Measurements from ENCODE around the gene AGAP1. TPM values are rescaled to one million over a fixed set of nuclear protein-coding genes. Genes with fewer than 3 reads are reported as not detected.

Gene AGAP1
- total RNA-seq, 1 donor: 18.5 TPM

- Histone ChIP-seq H3K36me3 (ENCODE audit: insufficient read depth, low read length) (no peaks in the 10 kb centered on the region), H3K79me2 (ENCODE audit: insufficient read depth, low read length) (no peaks in the 10 kb centered on the region), H3K9me3 (ENCODE audit: low read depth, low read length) (no peaks in the 10 kb centered on the region), H3K4me3 (ENCODE audit: insufficient read depth, low read length) (no peak overlapping the region), H4K20me1 (ENCODE audit: insufficient read depth, low read length) (peaks cover 4% of the 10 kb centered on the region), H3K4me2 (ENCODE audit: insufficient read depth, low read length) (no peak overlapping the region), H3K4me1 (ENCODE audit: insufficient read depth, low read length) (no peaks in the 10 kb centered on the region), H3K27me3 (ENCODE audit: insufficient read depth, low read length) (no peaks in the 10 kb centered on the region), H3K27ac (ENCODE audit: low read depth, low read length) (no peak overlapping the region), H2AFZ (ENCODE audit: low read length) (no peak overlapping the region)
- DNase-seq (ENCODE audit: insufficient read length, low spot score, missing footprints): no peak
- no peak for TF ChIP-seq CTCF (IDR thresholded peaks at IDR 0.05; ENCODE audit: extremely low read depth, low read depth, low read length)
Observed at GRCh38 chr2:235992024-235992423, 498.2 kb downstream of the AGAP1 start.

DNA sequence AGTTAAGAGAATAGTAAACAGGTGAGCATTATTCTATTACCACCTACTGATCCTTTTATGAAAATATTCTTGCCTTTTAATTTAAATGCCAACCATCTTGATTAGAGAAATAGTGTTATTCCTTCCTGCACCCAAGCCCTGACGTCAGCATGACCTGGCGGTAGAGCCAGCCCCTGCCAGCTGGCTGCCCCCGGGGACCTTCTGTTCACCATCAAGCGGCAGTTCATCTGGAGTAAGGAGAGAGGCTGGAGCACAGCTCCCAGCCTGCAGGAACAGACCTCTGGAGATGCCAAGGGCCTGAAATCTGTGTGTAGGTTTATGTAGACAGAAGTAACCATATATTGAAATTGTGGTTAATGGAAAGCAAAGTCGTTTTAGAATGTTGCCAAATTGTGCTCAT, 502.6 kb downstream of the AGAP1 start:
- no peak for DNase-seq (ENCODE audit: insufficient read length, low spot score, missing footprints)
- Histone ChIP-seq H3K4me2 (ENCODE audit: insufficient read depth, low read length) (no peak overlapping the region), H3K27me3 (ENCODE audit: insufficient read depth, low read length) (no peaks in the 10 kb centered on the region), H3K79me2 (ENCODE audit: insufficient read depth, low read length) (peaks cover 2% of the 10 kb centered on the region), H3K4me1 (ENCODE audit: insufficient read depth, low read length) (no peaks in the 10 kb centered on the region), H4K20me1 (ENCODE audit: insufficient read depth, low read length) (no peaks in the 10 kb centered on the region), H2AFZ (ENCODE audit: low read length) (no peak overlapping the region), H3K9me3 (ENCODE audit: low read depth, low read length) (no peaks in the 10 kb centered on the region), H3K27ac (ENCODE audit: low read depth, low read length) (no peak overlapping the region), H3K36me3 (ENCODE audit: insufficient read depth, low read length) (no peaks in the 10 kb centered on the region), H3K4me3 (ENCODE audit: insufficient read depth, low read length) (no peak overlapping the region)
- no peak for TF ChIP-seq CTCF (IDR thresholded peaks at IDR 0.05; ENCODE audit: extremely low read depth, low read depth, low read length)

DNA sequence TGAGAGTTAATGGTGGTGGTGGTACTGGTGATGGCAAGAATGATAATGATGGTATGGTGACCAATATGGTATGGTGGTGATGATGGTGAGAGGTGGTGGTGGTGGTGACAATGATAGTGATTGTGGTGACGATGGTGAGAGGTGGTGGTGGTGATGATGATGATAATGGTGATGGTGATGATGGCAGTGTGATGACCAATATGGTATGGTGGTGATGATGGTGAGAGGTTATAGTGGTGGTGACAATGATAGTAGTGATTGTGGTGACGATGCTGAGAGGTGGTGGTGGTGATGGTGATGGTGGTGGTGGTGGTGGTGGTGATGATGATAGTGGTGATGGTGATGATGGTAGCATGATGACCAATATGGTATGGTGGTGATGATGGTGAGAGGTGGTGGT, 505.2 kb downstream of the AGAP1 start:
- H3K4me3 ChIP-seq (ENCODE audit: insufficient read depth, low read length): no peak overlapping the region
- no peaks in the 10 kb centered on the region for H3K27me3 ChIP-seq (ENCODE audit: insufficient read depth, low read length)
- no peaks in the 10 kb centered on the region for H4K20me1 ChIP-seq (ENCODE audit: insufficient read depth, low read length)
- no peaks in the 10 kb centered on the region for H3K4me1 ChIP-seq (ENCODE audit: insufficient read depth, low read length)
- TF ChIP-seq CTCF (IDR thresholded peaks at IDR 0.05; ENCODE audit: extremely low read depth, low read depth, low read length): no peak
- DNase-seq (ENCODE audit: insufficient read length, low spot score, missing footprints): no peak
- no peak overlapping the region for H3K4me2 ChIP-seq (ENCODE audit: insufficient read depth, low read length)
- no peak overlapping the region for H3K27ac ChIP-seq (ENCODE audit: low read depth, low read length)
- H2AFZ ChIP-seq (ENCODE audit: low read length): no peak overlapping the region
- no peaks in the 10 kb centered on the region for H3K36me3 ChIP-seq (ENCODE audit: insufficient read depth, low read length)
- no peaks in the 10 kb centered on the region for H3K9me3 ChIP-seq (ENCODE audit: low read depth, low read length)
- H3K79me2 ChIP-seq (ENCODE audit: insufficient read depth, low read length): peaks cover 2% of the 10 kb centered on the region

- Histone ChIP-seq H3K4me1 (ENCODE audit: insufficient read depth, low read length) (no peaks in the 10 kb centered on the region), H3K27ac (ENCODE audit: low read depth, low read length) (no peak overlapping the region), H3K36me3 (ENCODE audit: insufficient read depth, low read length) (no peaks in the 10 kb centered on the region), H3K79me2 (ENCODE audit: insufficient read depth, low read length) (peaks cover 2% of the 10 kb centered on the region), H3K4me3 (ENCODE audit: insufficient read depth, low read length) (no peak overlapping the region), H4K20me1 (ENCODE audit: insufficient read depth, low read length) (peaks cover 4% of the 10 kb centered on the region), H3K27me3 (ENCODE audit: insufficient read depth, low read length) (no peaks in the 10 kb centered on the region), H3K4me2 (ENCODE audit: insufficient read depth, low read length) (no peak overlapping the region), H3K9me3 (ENCODE audit: low read depth, low read length) (no peaks in the 10 kb centered on the region), H2AFZ (ENCODE audit: low read length) (no peak overlapping the region)
- no peak for TF ChIP-seq CTCF (IDR thresholded peaks at IDR 0.05; ENCODE audit: extremely low read depth, low read depth, low read length)
- DNase-seq (ENCODE audit: insufficient read length, low spot score, missing footprints): no peak
Observed at GRCh38 chr2:236001166-236001828, 507.5 kb downstream of the AGAP1 start.
